Measurements from ENCODE around the gene FITM2.

- TF ChIP-seq POLR2AphosphoS5 (IDR thresholded peaks at IDR 0.05; ENCODE audit: low read depth, low read length) (no peak), SIN3A (IDR thresholded peaks at IDR 0.05; ENCODE audit: borderline replicate concordance, insufficient read depth, low read length) (no peak), FOXP2 (optimal IDR thresholded peaks at IDR 0.05; ENCODE audit: borderline replicate concordance, extremely low read depth, extremely low read length, insufficient read depth) (no peak)
Observed at GRCh38 chr20:44264287-44264686, 46.7 kb downstream of the FITM2 start.

Data from PFSK-1 (cell line).